K562 (cell line): ENCODE measurements around the gene DAGLA. TPM values are rescaled to one million over a fixed set of nuclear protein-coding genes. Genes with fewer than 3 reads are reported as not detected.

ENCODE experiments used
- CHD7 ChIP-seq: fragments of 200-600 bp; sonication (generic); IDR thresholded peaks from one replicate; pipeline ENCODE4 v1.6.1; 2012; ENCODE audit warnings: mild to moderate bottlenecking, low read depth, low read length, inconsistent platforms
- KDM2B ChIP-seq: fragments of 250-450 bp; sonication (Bioruptor Pico); IDR thresholded peaks from 2 replicates; pipeline ENCODE4 v1.8.0; 2021; ENCODE audit warnings: mild to moderate bottlenecking, moderate library complexity
- SMARCA5 ChIP-seq: fragments of 450-650 bp; IDR thresholded peaks from 2 replicates; pipeline ENCODE4 v1.6.1; 2016
- ZNF639 ChIP-seq, 2 experiments: fragments of 200-800 bp in 1 of 2; sonication (Bioruptor generic) in 1 of 2; sonication (generic) in 1 of 2; formaldehyde crosslinking in 1 of 2; IDR thresholded peaks in 1 of 2; conservative IDR thresholded peaks in 1 of 2; 2 replicates each; pipeline versions ENCODE4 v1.5.0 to v1.6.1; 2016 to 2020; ENCODE audit warnings: missing compliant biosample characterization in 1 of 2, missing genetic modification characterization in 1 of 2, missing genetic modification reagents in 1 of 2
- polyA plus RNA-seq, 8 experiments: library from polyadenylated mRNA; depleted of rRNA in 4 of 8; stranded (reverse) in 5 of 8; unstranded in 3 of 8; fragments of >200 nt; fragmentation: Nextera tagmentation in 2 of 8; fragmentation: Illumina TruSeq in 1 of 8; extraction: Ambion mirVana in 2 of 8; extraction: Trizol in 1 of 8; gene quantifications; 2 replicates each; pipeline versions ENCODE4 v1.2.1 to v1.2.3, GENCODE V29; 2011 to 2014; ENCODE audit warnings: inconsistent platforms in 1 of 8, missing spikeins in 1 of 8
- total RNA-seq, 7 experiments: library from RNA; depleted of rRNA in 6 of 7; stranded (reverse); fragments of >200 nt in 6 of 7; fragmentation: Illumina TruSeq in 2 of 7; extraction: Trizol in 2 of 7; gene quantifications; 2 replicates each; pipeline versions ENCODE4 v1.2.1 to v1.2.3, GENCODE V29; 2011 to 2021; ENCODE audit warnings: low replicate concordance in 1 of 7

The DAGLA gene
- total and polyA plus RNA-seq, 9 of the 15 experiments (the other 6 are each of a cell fraction or from before 2014, with no cell fraction given) = 0.03 to 0.16 (median 0.04) TPM; not detected in 4

GRCh38 chr11:61738776-61739175 lies 58.6 kb downstream of the DAGLA start (continued):
- TF ChIP-seq CHD7 = no peak
- no peak for TF ChIP-seq ZNF639 (CRISPR knock-in tag; conservative IDR thresholded peaks at IDR 0.05 in 1 of 2, IDR thresholded peaks at IDR 0.05 in 1 of 2)
- no peak for TF ChIP-seq SMARCA5
- TF ChIP-seq KDM2B (CRISPR knock-in tag) = no peak
- TF ChIP-seq, all 486 proteins: peak for 0
